Measurements from ENCODE around the gene NAALADL2. TPM values are rescaled to one million over a fixed set of nuclear protein-coding genes. Genes with fewer than 3 reads are reported as not detected.

Gene NAALADL2
- total and polyA plus RNA-seq, 2 donors (not counting 3 experiments of a cell fraction or from before 2014, with no cell fraction given) = 1.1 to 4.0 TPM

DNA sequence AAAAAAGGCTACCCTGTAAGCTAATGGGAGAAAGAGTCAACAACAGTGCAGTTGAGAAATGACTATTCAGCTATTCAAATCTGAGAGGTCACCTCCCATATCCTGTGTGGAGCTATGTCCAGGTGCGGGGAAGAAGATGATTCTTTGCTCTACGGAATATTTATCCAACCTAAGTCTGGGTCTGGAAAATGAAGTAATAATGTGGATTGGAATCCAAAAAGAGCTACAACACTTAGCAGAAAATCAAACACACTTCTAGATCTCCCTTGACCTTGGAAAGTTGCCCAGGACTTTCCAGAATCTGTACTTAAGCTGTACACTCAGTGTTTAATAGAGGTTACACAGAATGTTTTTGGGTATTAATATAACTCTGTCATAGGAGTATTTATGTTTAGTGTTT, 251.9 kb downstream of the NAALADL2 start:
- H3K79me2 ChIP-seq (ENCODE audit: control insufficient read depth, insufficient read depth, low read length) = no peaks in the 10 kb centered on the region
- CTCF ChIA-PET = no interaction called here
- H3K36me3 ChIP-seq (ENCODE audit: control insufficient read depth in 2 of 2, extremely low read depth in 1 of 2, insufficient read depth in 2 of 2, low read length in 2 of 2) = no peaks in the 10 kb centered on the region
- intact Hi-C loops (cut with micrococcal nuclease) (no loop called here), dilution Hi-C loops (cut with MboI; ENCODE audit: extremely low pct_ligation_motif_present, low sequenced_read_pairs) (no loop called here)
- no peaks in the 10 kb centered on the region for H3K9me3 ChIP-seq (replicated peaks; ENCODE audit: control insufficient read depth, insufficient read depth, low read length)
- no peaks in the 10 kb centered on the region for H3K9me1 ChIP-seq (replicated peaks; ENCODE audit: control insufficient read depth, extremely low read depth, insufficient read depth, low read length)
- H3K4me2 ChIP-seq (ENCODE audit: insufficient read depth, low read length) = no peak overlapping the region
- FAIRE-seq = no peak
- H3K4me3 ChIP-seq (replicated peaks in 1 of 3; ENCODE audit: insufficient read depth in 1 of 3, low read depth in 1 of 3, low read length in 3 of 3) = no peak overlapping the region
- no peaks in the 10 kb centered on the region for H3K4me1 ChIP-seq (ENCODE audit: control insufficient read depth, extremely low read depth, insufficient read depth, low read length)
- no peak for DNase-seq (ENCODE audit: low read depth, low spot score)
- POLR2A ChIA-PET = no interaction called here
- no peaks in the 10 kb centered on the region for H3K27me3 ChIP-seq (ENCODE audit: control insufficient read depth in 2 of 2, insufficient read depth in 2 of 2, low read length in 2 of 2)
- no peak overlapping the region for H3K9ac ChIP-seq (replicated peaks; ENCODE audit: extremely low read depth, insufficient read depth, low read length)
- H3K27ac ChIP-seq (ENCODE audit: insufficient read depth, low read depth, low read length) = no peak overlapping the region
- H2AFZ ChIP-seq (ENCODE audit: low read depth, low read length) = no peak overlapping the region
- BruUV-seq (replicated peaks) = no TSS peak
- no peak for TF ChIP-seq GATA2 (IDR thresholded peaks at IDR 0.05; ENCODE audit: insufficient read depth, insufficient read length, low read depth, low read length)
- no peak for TF ChIP-seq POLR2A (IDR thresholded peaks at IDR 0.05; ENCODE audit: low read depth, low read length)
- TF ChIP-seq FOS (IDR thresholded peaks at IDR 0.05; ENCODE audit: borderline replicate concordance, insufficient read depth, low read length) = no peak
- TF ChIP-seq, protein P1, sequence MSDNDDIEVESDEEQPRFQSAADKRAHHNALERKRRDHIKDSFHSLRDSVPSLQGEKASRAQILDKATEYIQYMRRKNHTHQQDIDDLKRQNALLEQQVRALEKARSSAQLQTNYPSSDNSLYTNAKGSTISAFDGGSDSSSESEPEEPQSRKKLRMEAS (IDR thresholded peaks at IDR 0.05; ENCODE audit: insufficient read depth, insufficient read length) = no peak
- TF ChIP-seq, protein P2, sequence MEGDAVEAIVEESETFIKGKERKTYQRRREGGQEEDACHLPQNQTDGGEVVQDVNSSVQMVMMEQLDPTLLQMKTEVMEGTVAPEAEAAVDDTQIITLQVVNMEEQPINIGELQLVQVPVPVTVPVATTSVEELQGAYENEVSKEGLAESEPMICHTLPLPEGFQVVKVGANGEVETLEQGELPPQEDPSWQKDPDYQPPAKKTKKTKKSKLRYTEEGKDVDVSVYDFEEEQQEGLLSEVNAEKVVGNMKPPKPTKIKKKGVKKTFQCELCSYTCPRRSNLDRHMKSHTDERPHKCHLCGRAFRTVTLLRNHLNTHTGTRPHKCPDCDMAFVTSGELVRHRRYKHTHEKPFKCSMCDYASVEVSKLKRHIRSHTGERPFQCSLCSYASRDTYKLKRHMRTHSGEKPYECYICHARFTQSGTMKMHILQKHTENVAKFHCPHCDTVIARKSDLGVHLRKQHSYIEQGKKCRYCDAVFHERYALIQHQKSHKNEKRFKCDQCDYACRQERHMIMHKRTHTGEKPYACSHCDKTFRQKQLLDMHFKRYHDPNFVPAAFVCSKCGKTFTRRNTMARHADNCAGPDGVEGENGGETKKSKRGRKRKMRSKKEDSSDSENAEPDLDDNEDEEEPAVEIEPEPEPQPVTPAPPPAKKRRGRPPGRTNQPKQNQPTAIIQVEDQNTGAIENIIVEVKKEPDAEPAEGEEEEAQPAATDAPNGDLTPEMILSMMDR (IDR thresholded peaks at IDR 0.05; ENCODE audit: extremely low read depth in 1 of 2, insufficient read depth in 1 of 2, low read depth in 1 of 2, low read length in 2 of 2) = no peak
- no peak for TF ChIP-seq POLR2AphosphoS5 (IDR thresholded peaks at IDR 0.05; ENCODE audit: insufficient read depth, low read depth, low read length)
- TF ChIP-seq MYC (IDR thresholded peaks at IDR 0.05; ENCODE audit: low read depth, low read length) = no peak
- no peak for TF ChIP-seq EZH2 (IDR thresholded peaks at IDR 0.05; ENCODE audit: borderline replicate concordance, low read depth, low read length, severe bottlenecking)
- TF ChIP-seq JUN (IDR thresholded peaks at IDR 0.05; ENCODE audit: borderline replicate concordance, insufficient read depth, insufficient read length, low read depth) = no peak
- no peaks in the 10 kb centered on the region for H4K20me1 ChIP-seq (replicated peaks; ENCODE audit: control insufficient read depth, extremely low read depth, insufficient read depth, low read length)

All from endothelial cell of umbilical vein (primary cell).